NCI-H526 (cell line): ENCODE data around the gene TCF21.
"Not testable (repeated sequence)": the region's sequence is repeated elsewhere in the genome, so short reads cannot be mapped to it uniquely, and the experiment has no call there.

ENCODE experiments used
- DNase-seq, 2 experiments: peaks; one replicate each; lab custom pipeline; 2025; lab: John Stamatoyannopoulos, UW

TCF21 gene

DNA sequence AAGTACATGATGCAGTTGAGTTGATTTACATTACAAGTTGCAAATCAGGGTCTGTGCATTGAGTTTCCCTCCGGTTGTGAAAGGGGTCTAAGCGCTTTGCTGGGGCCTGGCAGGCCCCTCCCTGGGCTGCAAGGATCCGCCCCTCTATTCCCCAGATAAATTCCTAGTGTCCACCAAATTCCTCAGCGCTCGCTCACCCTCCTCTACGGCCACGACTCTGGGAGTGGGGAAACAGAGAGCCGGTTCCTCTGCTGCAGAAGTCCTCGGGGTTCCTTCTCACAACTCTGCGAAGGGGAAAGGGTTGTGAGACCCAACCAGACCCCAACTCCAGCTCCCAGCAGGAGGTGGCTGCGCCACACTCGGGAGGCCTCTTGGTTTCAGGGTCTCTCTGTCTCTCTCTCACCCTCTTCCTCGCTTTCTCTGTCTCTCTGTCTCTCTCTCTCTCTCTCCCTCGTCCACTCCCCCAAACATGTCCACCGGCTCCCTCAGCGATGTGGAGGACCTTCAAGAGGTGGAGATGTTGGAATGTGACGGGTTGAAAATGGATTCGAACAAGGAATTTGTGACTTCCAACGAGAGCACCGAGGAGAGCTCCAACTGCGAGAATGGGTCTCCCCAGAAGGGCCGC is at the start of gene TCF21:
TSS of gene TCF21 (plus strand) at position 185 of the 628 bp plus-strand sequence. CDS start at position 470, 285 bp downstream.
- no peak for DNase-seq

DNA sequence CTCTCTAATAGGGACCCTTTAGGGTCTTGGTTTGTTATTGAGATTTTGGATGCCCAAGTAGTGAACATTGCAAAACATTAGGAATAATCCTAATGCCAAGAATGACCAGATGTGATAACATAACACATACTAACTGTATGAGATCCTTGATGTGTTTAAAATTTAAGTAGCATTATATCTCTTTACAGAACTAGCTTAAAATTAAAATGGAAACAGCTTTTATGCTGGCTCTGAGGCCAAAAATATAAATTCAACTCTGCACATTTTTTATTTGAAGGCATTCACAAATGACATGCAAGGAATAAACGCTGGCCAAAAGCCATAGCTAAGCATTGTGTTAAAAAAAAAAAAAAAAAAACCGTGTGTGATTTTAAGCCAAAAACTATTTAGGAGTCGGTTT is 47.7 kb upstream of the TCF21 start:
- no peak for DNase-seq

GRCh38 chr6:133843098-133843497 is 45.8 kb upstream of the TCF21 start:
- no peak for DNase-seq

DNA sequence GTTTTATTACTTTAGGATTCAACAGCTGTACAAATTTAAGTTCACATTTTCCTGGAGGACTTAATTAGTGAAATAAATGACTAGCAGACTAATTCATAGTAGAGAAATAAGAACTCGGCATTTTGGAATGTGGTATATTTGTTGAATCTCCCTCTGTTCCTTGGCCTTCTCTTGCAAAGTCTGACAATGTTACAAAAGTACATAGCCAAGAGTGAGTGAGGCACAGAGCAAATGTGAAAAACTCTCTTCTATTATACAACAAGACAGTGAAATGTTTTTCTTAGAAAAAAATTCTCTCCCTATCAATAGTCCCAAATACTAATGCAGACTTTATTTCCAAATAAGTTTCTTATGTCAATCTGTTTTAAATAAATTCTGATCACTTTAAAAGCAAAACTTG is 44.2 kb upstream of the TCF21 start:
- no peak for DNase-seq

- no peak for DNase-seq
Measured at GRCh38 chr6:133854041-133854363, 34.9 kb upstream of the TCF21 start.

DNA sequence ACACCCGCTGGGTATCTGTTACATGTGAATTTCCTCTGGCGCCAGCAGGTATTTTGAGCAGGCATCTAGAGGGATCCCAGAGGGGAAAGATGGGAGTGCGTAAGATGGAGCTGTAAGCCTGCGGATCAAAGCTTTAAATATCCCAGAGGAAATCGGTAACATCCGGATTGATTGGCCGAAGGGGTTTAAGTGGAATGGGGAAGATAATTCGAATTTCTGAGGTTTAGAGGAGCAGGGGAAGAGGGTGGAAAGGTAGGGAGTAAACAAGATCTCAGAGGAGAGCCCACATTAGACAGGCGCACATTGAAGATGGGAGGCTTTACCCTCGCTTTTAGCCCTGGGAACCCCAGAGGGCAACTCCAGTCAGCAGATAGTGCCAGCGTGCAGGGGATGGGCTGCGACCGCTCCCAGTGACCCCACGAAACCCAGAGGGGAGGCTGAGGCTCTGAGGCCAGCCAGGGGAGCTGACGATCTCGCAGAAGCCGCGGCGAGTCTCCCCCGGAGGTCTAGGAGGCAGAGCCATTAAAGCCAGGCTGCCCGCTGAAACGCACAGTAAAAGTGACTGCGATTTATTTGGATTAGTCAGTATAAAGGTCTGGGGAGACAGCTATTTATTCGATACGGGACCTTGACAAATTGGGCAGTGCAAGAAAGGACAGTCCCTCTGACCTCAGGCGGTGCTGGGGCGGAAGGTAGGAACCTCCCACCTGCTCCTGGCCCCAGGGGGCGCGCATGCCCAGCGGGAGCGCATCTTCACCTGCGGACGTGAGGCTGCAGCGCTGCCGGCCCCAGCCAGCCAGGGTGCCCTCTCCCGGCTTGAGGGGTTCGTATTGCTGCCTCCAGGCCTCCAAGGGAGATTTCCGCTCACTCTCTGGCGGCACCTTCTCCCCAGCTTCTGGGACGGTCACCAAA is 34.3 kb upstream of the TCF21 start:
- DNase-seq = peak in 1 of 2 experiments; percentile 53

DNA sequence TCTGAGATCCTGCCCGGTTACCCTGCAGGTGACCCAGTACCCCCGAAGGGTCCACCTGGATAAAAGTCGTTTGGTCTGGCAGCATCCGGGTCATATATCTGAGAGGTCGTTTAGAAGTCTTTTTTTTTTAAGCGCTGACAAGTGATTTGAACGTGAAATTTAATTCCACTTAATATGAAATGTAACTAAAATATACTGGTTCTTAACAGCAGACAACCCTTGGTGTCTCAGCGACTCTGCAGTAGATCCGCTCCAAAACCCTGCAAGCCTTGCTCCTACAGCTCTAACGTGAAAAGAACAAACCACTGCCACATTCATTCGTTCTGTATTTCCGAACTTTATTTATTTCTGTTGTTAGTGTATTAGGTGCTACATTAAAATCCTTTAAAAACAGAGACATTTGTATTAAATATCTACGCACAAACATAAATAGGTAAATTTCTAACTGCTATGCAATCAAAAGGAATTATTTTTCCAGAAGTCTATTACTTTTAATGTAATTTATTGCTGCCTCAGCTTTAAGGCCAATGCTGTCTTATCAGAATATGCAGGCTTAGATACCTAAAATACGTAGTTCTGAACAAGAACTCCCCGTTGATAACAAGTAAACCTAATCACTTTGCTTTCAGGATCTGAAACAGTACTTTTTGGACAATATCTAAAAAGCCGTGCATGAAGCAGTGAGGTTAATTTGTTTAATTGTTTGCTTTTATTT is 33.5 kb upstream of the TCF21 start:
- DNase-seq = no peak

DNA sequence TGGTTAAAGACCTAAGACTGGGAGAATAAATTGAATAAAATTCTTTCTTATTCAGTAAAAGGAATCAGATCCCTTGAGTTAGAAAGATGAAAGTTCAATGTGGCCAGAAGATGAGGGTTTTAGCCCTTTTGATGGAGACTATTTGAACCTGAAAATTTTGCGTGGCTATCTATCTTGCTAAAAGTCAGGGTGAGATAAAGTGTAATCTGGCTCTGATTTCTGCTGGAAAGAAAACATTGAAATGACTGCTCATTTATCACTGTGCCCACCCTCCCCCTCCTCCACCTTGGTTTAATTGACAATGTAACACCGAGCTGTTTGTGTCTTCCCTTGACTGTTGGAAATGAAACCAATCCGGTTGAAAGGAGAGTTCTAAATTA is 32.9 kb upstream of the TCF21 start:
- no peak for DNase-seq

DNA sequence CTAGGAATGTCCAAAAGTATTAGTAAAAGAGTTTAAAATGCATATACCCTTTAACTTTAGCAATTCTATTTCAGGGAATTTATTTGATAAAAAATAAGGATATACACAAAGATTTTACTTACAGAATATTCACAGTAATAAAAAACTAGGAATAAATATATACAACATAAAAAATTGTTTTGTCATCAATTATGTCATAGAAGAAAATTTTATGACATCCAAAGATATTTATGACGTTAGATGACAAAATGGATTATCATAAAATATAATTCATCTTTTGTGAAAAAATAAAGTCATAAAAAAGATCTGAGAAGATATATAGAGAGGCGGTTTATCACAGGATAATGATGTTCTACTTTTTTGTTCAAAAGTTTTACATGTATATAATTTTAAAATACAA is 32.0 kb upstream of the TCF21 start:
- DNase-seq = no peak

GRCh38 chr6:133857696-133858095 is 31.2 kb upstream of the TCF21 start:
- no peak for DNase-seq

DNA sequence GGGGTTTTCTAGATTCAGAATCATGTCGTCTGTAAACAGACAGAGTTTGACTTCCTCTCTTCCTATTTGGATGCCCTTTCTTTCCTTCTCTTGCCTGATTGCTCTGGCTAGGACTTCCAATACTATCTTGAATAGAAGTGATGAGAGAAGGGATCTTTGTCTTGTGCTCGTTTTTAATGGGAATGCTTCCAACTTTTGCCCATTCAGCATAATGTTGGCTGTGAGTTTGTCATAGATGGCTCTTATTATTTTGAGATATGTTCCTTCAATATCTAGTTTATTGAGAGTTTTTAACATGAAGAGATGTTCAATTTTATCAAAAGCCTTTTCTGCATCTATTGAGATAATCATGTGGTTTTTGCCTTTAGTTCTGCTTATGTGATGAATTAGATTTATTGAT is 27.6 kb upstream of the TCF21 start:
- DNase-seq = not testable (repeated sequence)

DNA sequence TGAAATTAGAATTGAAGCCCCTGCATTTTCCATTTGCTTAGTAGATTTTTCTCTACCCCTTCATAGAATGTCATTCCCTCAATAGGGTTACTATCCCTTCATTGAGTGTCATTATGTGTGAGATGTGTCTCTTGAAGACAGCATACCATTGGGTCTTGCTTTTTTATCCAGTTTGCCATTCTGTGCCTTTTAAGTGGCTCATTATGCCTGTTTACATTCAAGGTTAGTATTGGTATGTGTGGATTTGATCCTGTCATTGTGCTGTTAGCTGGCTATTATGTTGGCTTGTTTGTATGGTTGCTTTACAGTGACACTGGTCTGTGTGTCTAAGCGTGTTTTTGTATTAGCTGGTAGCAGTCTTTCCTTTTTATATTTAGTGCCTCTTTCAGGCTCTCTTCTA is 25.7 kb upstream of the TCF21 start:
- DNase-seq = no peak

DNA sequence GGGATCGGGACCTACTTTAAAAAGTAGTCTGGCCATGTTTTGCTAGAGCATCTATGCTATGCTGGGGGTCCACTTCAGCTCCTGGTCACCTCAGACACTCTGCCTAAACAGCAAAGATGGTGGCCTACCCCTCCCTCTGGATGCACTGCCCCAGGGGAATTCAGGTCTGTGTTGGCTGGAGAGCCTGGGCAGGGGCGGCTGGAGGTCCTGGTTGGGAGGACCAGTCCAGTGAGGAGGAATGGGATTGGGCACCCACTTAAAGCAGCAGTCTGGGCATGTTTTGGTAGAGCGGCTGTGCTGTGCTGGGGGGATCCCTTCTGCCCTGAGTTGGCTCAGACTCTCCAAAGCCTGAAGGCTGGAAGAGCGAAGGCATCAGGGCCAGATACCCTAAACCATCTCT is 23.2 kb upstream of the TCF21 start:
- no peak for DNase-seq

- no peak for DNase-seq
Measured at GRCh38 chr6:133871131-133871530, 17.8 kb upstream of the TCF21 start.

GRCh38 chr6:133873538-133873937 is 15.4 kb upstream of the TCF21 start:
- DNase-seq = no peak

- DNase-seq = no peak
Measured at GRCh38 chr6:133877116-133877515, 11.8 kb upstream of the TCF21 start.

- DNase-seq = no peak
Measured at GRCh38 chr6:133880006-133880405, 8.9 kb upstream of the TCF21 start.

DNA sequence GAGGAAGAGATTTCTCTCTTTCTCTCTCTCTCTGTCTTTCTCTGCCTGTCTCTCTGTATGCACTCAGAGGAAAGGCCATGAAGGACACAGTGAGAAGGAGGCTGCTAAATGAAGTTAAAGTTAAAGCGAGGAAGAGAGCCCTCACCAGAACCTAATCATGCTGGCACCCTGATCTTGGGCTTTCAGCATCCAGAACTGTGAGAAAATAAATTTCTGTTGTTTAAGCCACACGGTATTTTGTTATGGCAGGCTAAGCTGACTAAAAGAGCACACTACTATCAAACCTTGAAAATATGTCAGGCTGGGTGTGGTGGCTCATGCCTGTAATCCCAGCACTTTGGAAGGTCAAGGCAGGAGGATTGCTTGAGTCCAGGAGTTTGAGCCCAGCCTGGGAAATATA is 8.0 kb upstream of the TCF21 start:
- no peak for DNase-seq

- DNase-seq = no peak
Measured at GRCh38 chr6:133886104-133886775, 2.7 kb upstream of the TCF21 start.

DNA sequence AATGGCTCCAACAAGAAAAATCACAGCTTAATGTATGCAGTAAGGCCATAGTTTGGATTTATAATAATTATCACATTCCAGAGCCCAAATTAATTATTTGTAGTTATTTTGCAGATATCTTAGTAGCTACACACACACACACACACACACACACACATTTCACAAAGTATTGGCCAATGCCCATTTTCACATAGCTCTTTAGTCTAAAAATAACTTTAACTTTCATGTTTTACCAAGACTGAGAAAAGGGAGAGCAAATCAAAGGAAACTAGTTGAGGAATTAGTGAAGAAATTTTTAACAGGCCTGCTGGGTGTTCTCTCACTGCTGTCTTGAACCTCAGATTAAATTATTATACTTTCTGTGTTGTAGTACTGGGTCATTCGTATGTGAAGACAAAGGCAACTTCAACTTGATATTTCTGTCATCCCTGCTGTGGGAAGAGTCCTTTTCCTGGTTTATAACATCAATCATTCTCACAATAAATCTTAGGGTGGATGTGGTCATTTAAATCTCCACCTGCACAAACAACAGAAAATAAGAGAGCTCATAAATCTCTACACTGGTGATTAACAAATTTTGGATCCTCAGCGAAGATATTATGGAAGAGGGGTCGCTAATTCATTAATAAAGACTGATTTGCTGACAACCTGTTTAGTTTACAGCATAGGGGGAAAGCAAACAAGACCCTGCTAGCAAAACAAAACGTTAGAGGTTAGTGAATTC is 1.6 kb upstream of the TCF21 start:
- DNase-seq = no peak

DNA sequence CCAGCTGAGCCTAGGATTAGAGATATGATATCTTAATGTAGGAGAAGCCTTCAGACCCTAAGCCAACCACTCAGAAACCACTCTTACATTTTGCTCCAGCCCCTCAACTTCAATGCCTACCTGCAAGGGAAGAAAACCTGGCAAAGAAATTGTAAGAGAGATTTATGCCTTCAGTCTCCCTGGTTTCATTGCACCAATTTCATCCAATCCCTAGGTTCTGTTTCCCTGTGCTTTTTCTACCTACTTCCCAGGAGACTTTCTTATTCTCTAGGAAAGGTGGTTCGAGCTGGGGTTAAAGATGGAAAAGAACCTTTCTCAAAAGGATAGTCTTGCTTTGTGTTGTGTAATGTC is 1.1 kb upstream of the TCF21 start:
- no peak for DNase-seq
